ENCODE data around the gene ACTL9.
"Not testable (repeated sequence)": the region's sequence is repeated elsewhere in the genome, so short reads cannot be mapped to it uniquely, and the experiment has no call there.

ACTL9 gene

GRCh38 chr19:8698433-8699063 lies at the start of gene ACTL9:
ACTL9 (minus strand) TSS chr19:8698795; CDS start chr19:8698701, 94 bp downstream.
- no peak for DNase-seq

- DNase-seq = not testable (repeated sequence)
These were observed 40.9 kb upstream of the ACTL9 start for GRCh38 chr19:8739291-8740065.

GRCh38 chr19:8738377-8738776 lies 39.8 kb upstream of the ACTL9 start:
- no peak for DNase-seq

- DNase-seq = no peak
These were observed 33.0 kb upstream of the ACTL9 start for GRCh38 chr19:8731428-8732169.

GRCh38 chr19:8724276-8724675 lies 25.7 kb upstream of the ACTL9 start:
- no peak for DNase-seq

GRCh38 chr19:8722032-8722431 lies 23.4 kb upstream of the ACTL9 start:
- DNase-seq = no peak

GRCh38 chr19:8721334-8721733 lies 22.7 kb upstream of the ACTL9 start, which contains the start of gene OR2Z1:
OR2Z1 (plus strand) TSS chr19:8721634; CDS start chr19:8731029, 9,395 bp downstream.
- DNase-seq = no peak

- not testable (repeated sequence) for DNase-seq
These were observed 11.7 kb upstream of the ACTL9 start for GRCh38 chr19:8710337-8710736.

- no peak for DNase-seq
These were observed 7.1 kb upstream of the ACTL9 start for GRCh38 chr19:8705742-8706141.

- not testable (repeated sequence) for DNase-seq
These were observed 6.7 kb upstream of the ACTL9 start for GRCh38 chr19:8705304-8705703.

GRCh38 chr19:8703223-8703622 lies 4.6 kb upstream of the ACTL9 start:
- no peak for DNase-seq

GRCh38 chr19:8702350-8702749 lies 3.8 kb upstream of the ACTL9 start:
- DNase-seq = no peak

GRCh38 chr19:8700956-8701355 lies 2.4 kb upstream of the ACTL9 start:
- DNase-seq = no peak

GRCh38 chr19:8699908-8700307 lies 1.3 kb upstream of the ACTL9 start:
- no peak for DNase-seq

GRCh38 chr19:8697671-8698432 lies 743 bp downstream of the ACTL9 start:
- DNase-seq = no peak

- no peak for DNase-seq
These were observed 1.6 kb downstream of the ACTL9 start for GRCh38 chr19:8696993-8697392.

- DNase-seq = no peak
These were observed 2.7 kb downstream of the ACTL9 start for GRCh38 chr19:8695911-8696310.

- DNase-seq = no peak
These were observed 3.1 kb downstream of the ACTL9 start for GRCh38 chr19:8695501-8695900.

- no peak for DNase-seq
These were observed 7.6 kb downstream of the ACTL9 start for GRCh38 chr19:8690753-8691539.

GRCh38 chr19:8688930-8689329 lies 9.7 kb downstream of the ACTL9 start:
- DNase-seq = no peak

GRCh38 chr19:8686549-8686948 lies 12.0 kb downstream of the ACTL9 start:
- DNase-seq = no peak

All from kidney glomerular epithelial cell (primary cell).